Thyroid gland (tissue), 4 donors: ENCODE measurements around the gene PLXNB2. TPM values are rescaled to one million over a fixed set of nuclear protein-coding genes. Genes with fewer than 3 reads are reported as not detected.
"Not testable (repeated sequence)": the region's sequence is repeated elsewhere in the genome, so short reads cannot be mapped to it uniquely, and the experiment has no call there.

Source experiments
- DNase-seq, 2 donors: peaks; one replicate each; pipeline ENCODE4 v3.0.0-alpha.2; 2019
- H3K27ac ChIP-seq, 3 donors: fragments of 200-600 bp; sonication (generic); 1 replicate in 2 of 3; 2 replicates in 1 of 3; pipeline ENCODE4 v1.5.1; 2016 to 2019; ENCODE audit warnings: mild to moderate bottlenecking in 1 of 3, moderate library complexity in 1 of 3
- H3K27me3 ChIP-seq: fragments of 200-600 bp; sonication (generic); one replicate; pipeline ENCODE4 v1.5.1; 2019
- H3K36me3 ChIP-seq, 2 donors: fragments of 200-600 bp; sonication (generic); one replicate each; pipeline ENCODE4 v1.5.1; 2016 to 2019
- H3K4me1 ChIP-seq, 2 donors: fragments of 200-600 bp; sonication (generic); one replicate each; pipeline ENCODE4 v1.5.1; 2017 to 2019
- H3K4me3 ChIP-seq, 3 donors: fragments of 200-600 bp; sonication (generic); replicated peaks in 1 of 3; 1 replicate in 2 of 3; 2 replicates in 1 of 3; pipeline ENCODE4 v1.5.1; 2016; ENCODE audit warnings: mild to moderate bottlenecking in 1 of 3
- H3K9me3 ChIP-seq: fragments of 200-600 bp; sonication (generic); one replicate; pipeline ENCODE4 v1.5.1; 2017
- CTCF ChIP-seq, 6 experiments: fragments of 200-600 bp in 3 of 6; fragments of 450-650 bp in 3 of 6; sonication (generic) in 3 of 6; IDR thresholded peaks; one replicate each; pipeline ENCODE4 v1.5.1; 2016 to 2019; ENCODE audit warnings: antibody characterized with exemption in 6 of 6, mild to moderate bottlenecking in 2 of 6, inconsistent platforms in 1 of 6, moderate library complexity in 1 of 6
- POLR2A ChIP-seq, 2 donors: fragments of 450-650 bp; IDR thresholded peaks; one replicate each; pipeline ENCODE4 v1.6.1; 2017; ENCODE audit warnings: antibody characterized with exemption in 2 of 2, mild to moderate bottlenecking in 2 of 2, moderate library complexity in 1 of 2
- WGBS, 2 donors: methylation state at CpG; one replicate each; pipeline ENCODE4 v1.1.5; 2017; 5-methylcytosine and 5-hydroxymethylcytosine counted together
- intact Hi-C: fragments of 100-400 bp; cut with DNase I; formaldehyde crosslinking; loops from one replicate; pipeline ENCODE4 v1.15.1; 2023
- total RNA-seq, 4 donors: library from RNA; depleted of rRNA; stranded (reverse); fragments of >200 nt; gene quantifications; one replicate each; pipeline ENCODE4 v1.2.3, GENCODE V29; 2016

PLXNB2 gene
- total RNA-seq, 4 donors from 2014 or later, result 143 to 266 (median 215) TPM

- intact Hi-C loops, result loop anchor here (5.0 kb wide), 2 partner anchors 48 to 73 kb away; partner anchors contain the start of gene HDAC10
- WGBS, 2 donors, result 77 to 87% methylated on average over 17 to 19 of the region's 19 CpGs
- H3K4me1 ChIP-seq, result peaks cover 10 to 13% of the 10 kb centered on the region in 2 donors
- H3K4me3 ChIP-seq, result no peak overlapping the region
- TF ChIP-seq POLR2A (IDR thresholded peaks at IDR 0.05) (no peak), CTCF (IDR thresholded peaks at IDR 0.05) (no peak)
- H3K36me3 ChIP-seq, result no peaks in the 10 kb centered on the region
- H3K27ac ChIP-seq, result no peak overlapping the region
- H3K27me3 ChIP-seq, result no peaks in the 10 kb centered on the region
- no peak for DNase-seq
- no peaks in the 10 kb centered on the region for H3K9me3 ChIP-seq
Measured at GRCh38 chr22:50325444-50326224, 18.2 kb upstream of the PLXNB2 start.

- TF ChIP-seq POLR2A (IDR thresholded peaks at IDR 0.05), result no peak
- TF ChIP-seq CTCF (IDR thresholded peaks at IDR 0.05), result no peak
- Histone ChIP-seq H3K27ac (no peak overlapping the region), H3K27me3 (no peaks in the 10 kb centered on the region), H3K9me3 (no peaks in the 10 kb centered on the region), H3K4me3 (no peak overlapping the region), H3K4me1 (peaks cover 10 to 13% of the 10 kb centered on the region in 2 donors), H3K36me3 (no peaks in the 10 kb centered on the region)
- WGBS, 2 donors, result 95 to 98% methylated on average over 4 to 5 of the region's 5 CpGs
- no peak for DNase-seq
- intact Hi-C loops, result no loop called here
Measured at GRCh38 chr22:50323900-50324299, 16.5 kb upstream of the PLXNB2 start.

GRCh38 chr22:50322382-50323104, 15.1 kb upstream of the PLXNB2 start:
- intact Hi-C loops, H3K4me1 ChIP-seq, H3K4me3 ChIP-seq, DNase-seq, H3K27me3 ChIP-seq, H3K9me3 ChIP-seq, H3K27ac ChIP-seq, H3K36me3 ChIP-seq: not testable (repeated sequence)
- 87 to 91% methylated on average over 9 to 10 of the region's 10 CpGs for WGBS, 2 donors

GRCh38 chr22:50320671-50321325, 13.4 kb upstream of the PLXNB2 start:
- Histone ChIP-seq H3K9me3 (no peaks in the 10 kb centered on the region), H3K27me3 (no peaks in the 10 kb centered on the region), H3K27ac (no peak overlapping the region), H3K4me3 (no peak overlapping the region), H3K36me3 (no peaks in the 10 kb centered on the region), H3K4me1 (no peaks in the 10 kb centered on the region)
- intact Hi-C loops, result no loop called here
- WGBS, 2 donors, result 82 to 92% methylated on average over 10 of the region's 10 CpGs
- no peak for DNase-seq
- TF ChIP-seq CTCF (IDR thresholded peaks at IDR 0.05), result no peak
- TF ChIP-seq POLR2A (IDR thresholded peaks at IDR 0.05), result no peak

- no peak for TF ChIP-seq CTCF (IDR thresholded peaks at IDR 0.05)
- no peak for TF ChIP-seq POLR2A (IDR thresholded peaks at IDR 0.05)
- Histone ChIP-seq H3K27ac (no peak overlapping the region), H3K36me3 (no peaks in the 10 kb centered on the region), H3K4me3 (no peak overlapping the region), H3K9me3 (no peaks in the 10 kb centered on the region), H3K4me1 (no peaks in the 10 kb centered on the region), H3K27me3 (no peaks in the 10 kb centered on the region)
- WGBS, 2 donors, result 94 to 95% methylated on average over 7 of the region's 8 CpGs
- no peak for DNase-seq
- intact Hi-C loops, result no loop called here
Measured at GRCh38 chr22:50320116-50320515, 12.7 kb upstream of the PLXNB2 start.
